GM12878 (cell line): ENCODE data around the gene STXBP4. TPM values are rescaled to one million over a fixed set of nuclear protein-coding genes. Genes with fewer than 3 reads are reported as not detected.

Source experiments
- ATAC-seq: fragments of 200-7000 bp; cut with Tn5 transposase; 3 replicates; pipeline ENCODE4 v1.9.1; 2020; ENCODE audit warnings: mild to moderate bottlenecking, moderate library complexity
- BruUV-seq: library from RNA; stranded (reverse); fragments of 400-500 nt; replicated peaks from 2 replicates; lab custom pipeline; 2021; lab: Mats Ljungman, UMichigan
- CTCF ChIA-PET: fragments of 300-600 bp; sonication (Branson Sonifier 250); formaldehyde crosslinking; extraction: SDS; loops from one replicate; lab custom pipeline; 2021; ENCODE audit warnings: inconsistent platforms; lab: Yijun Ruan, JAX
- POLR2A ChIA-PET: fragments of 350-600 bp; formaldehyde crosslinking; extraction: SDS; loops from one replicate; lab custom pipeline; 2021; ENCODE audit warnings: inconsistent platforms; lab: Charles Lee
- RAD21 ChIA-PET: fragments of 300-600 bp; sonication (Branson Sonifier 250); formaldehyde crosslinking; loops from one replicate; lab custom pipeline; 2023; ENCODE audit warnings: antibody characterized with exemption; ENCODE audit not compliant: unreplicated experiment; lab: Charles Lee
- SMC1A ChIA-PET: fragments of 300-600 bp; sonication (Branson Sonifier 250); formaldehyde crosslinking; loops from one replicate; lab custom pipeline; 2023; ENCODE audit not compliant: unreplicated experiment, uncharacterized antibody; lab: Charles Lee
- DNase-seq: peaks from one replicate; pipeline ENCODE4 v3.0.0-alpha.2; 2011; ENCODE audit warnings: low read depth, low spot score
- FAIRE-seq: peaks from 3 replicates; lab custom pipeline; 2011; peaks lifted over from hg19 to GRCh38; lab: Jason Lieb, UNC
- H2AFZ ChIP-seq: 2 replicates; pipeline ENCODE4 v1.6.0; 2011; ENCODE audit warnings: low read depth, low read length, control low read depth; ENCODE audit not compliant: control insufficient read depth
- H3K27ac ChIP-seq: 2 replicates; pipeline ENCODE4 v1.5.1; 2011; ENCODE audit warnings: control low read depth; ENCODE audit not compliant: control insufficient read depth, insufficient read depth
- H3K27me3 ChIP-seq, 2 experiments: replicated peaks in 1 of 2; 2 replicates each; pipeline versions ENCODE4 v1.6.0 to v1.6.1; 2011; ENCODE audit warnings: low read length in 1 of 2; ENCODE audit not compliant: control insufficient read depth in 2 of 2, insufficient read depth in 2 of 2
- H3K36me3 ChIP-seq, 2 experiments: 2 replicates each; pipeline ENCODE4 v1.5.1; 2011; ENCODE audit warnings: low read length in 1 of 2; ENCODE audit not compliant: control insufficient read depth in 2 of 2, insufficient read depth in 2 of 2
- H3K4me1 ChIP-seq: 2 replicates; pipeline ENCODE4 v1.6.1; 2011; ENCODE audit warnings: mild to moderate bottlenecking, low read length, moderate library complexity, mixed read lengths; ENCODE audit not compliant: control insufficient read depth, insufficient read depth
- H3K4me2 ChIP-seq: 2 replicates; pipeline ENCODE4 v1.6.0; 2011; ENCODE audit warnings: control low read depth; ENCODE audit not compliant: control insufficient read depth, insufficient read depth
- H3K4me3 ChIP-seq: fragments of 200-600 bp; sonication (generic); 2 replicates; pipeline ENCODE4 v1.5.1; 2016
- H3K79me2 ChIP-seq: 2 replicates; pipeline ENCODE4 v1.6.0; 2011; ENCODE audit warnings: low read length; ENCODE audit not compliant: control insufficient read depth, insufficient read depth
- H3K9ac ChIP-seq: 2 replicates; pipeline ENCODE4 v1.8.0; 2011; ENCODE audit warnings: low read length, control low read depth, mixed read lengths; ENCODE audit not compliant: control insufficient read depth, insufficient read depth
- H3K9me3 ChIP-seq: replicated peaks from 3 replicates; pipeline ENCODE4 v1.5.1; 2011; ENCODE audit warnings: mild to moderate bottlenecking, low read length; ENCODE audit not compliant: control insufficient read depth, insufficient read depth
- H4K20me1 ChIP-seq: 2 replicates; pipeline ENCODE4 v1.6.0; 2011; ENCODE audit not compliant: control insufficient read depth, insufficient read depth
- CHD2 ChIP-seq: IDR thresholded peaks from 2 replicates; pipeline ENCODE4 v1.6.1; 2011; ENCODE audit warnings: low read depth, low read length, improper control_type of control experiment, borderline replicate concordance
- CTCF ChIP-seq, 3 experiments: IDR thresholded peaks in 2 of 3; conservative IDR thresholded peaks in 1 of 3; 2 replicates each; pipeline ENCODE4 v1.5.1; 2011; ENCODE audit warnings: low read depth in 3 of 3, low read length in 3 of 3, mild to moderate bottlenecking in 3 of 3, control low read depth in 2 of 3, moderate library complexity in 2 of 3, inconsistent platforms in 1 of 3, mixed read lengths in 1 of 3; ENCODE audit not compliant: control insufficient read depth in 2 of 3, insufficient read depth in 1 of 3; ENCODE audit errors: extremely low read depth in 1 of 3
- JUNB ChIP-seq: IDR thresholded peaks from 2 replicates; pipeline ENCODE4 v1.6.1; 2016; ENCODE audit warnings: antibody characterized with exemption, mild to moderate bottlenecking
- SREBF2 ChIP-seq: IDR thresholded peaks from 2 replicates; pipeline ENCODE4 v1.6.1; 2012; ENCODE audit warnings: mild to moderate bottlenecking, low read length
- ZNF207 ChIP-seq: fragments of 450-650 bp; IDR thresholded peaks from 2 replicates; pipeline ENCODE4 v1.6.1; 2014; ENCODE audit warnings: antibody characterized with exemption, mild to moderate bottlenecking, borderline replicate concordance
- WGBS: methylation state at CpG from one replicate; pipeline ENCODE4 v1.1.6; 2016; ENCODE audit warnings: low lambda C conversion rate; ENCODE audit not compliant: insufficient replicate concordance, insufficient coverage; ENCODE audit errors: missing lambda C conversion rate; 5-methylcytosine and 5-hydroxymethylcytosine counted together
- in situ Hi-C: fragments of 300-500 bp; cut with MboI; formaldehyde crosslinking; loops from 9 replicates; pipeline ENCODE4 v1.14.3; 2018; ENCODE audit warnings: mixed read lengths
- intact Hi-C: fragments of 100-400 bp; cut with micrococcal nuclease; formaldehyde crosslinking; loops from one replicate; pipeline ENCODE4 v1.14.2; 2022; ENCODE audit not compliant: unreplicated experiment
- polyA plus RNA-seq, 11 experiments: library from polyadenylated mRNA; depleted of rRNA in 4 of 11; unstranded in 6 of 11; stranded (reverse) in 5 of 11; fragments of >200 nt; fragmentation: Nextera tagmentation in 4 of 11; fragmentation: Illumina TruSeq in 1 of 11; extraction: Ambion mirVana in 4 of 11; extraction: Trizol in 1 of 11; gene quantifications; 1 replicate in 1 of 11; 2 replicates in 10 of 11; pipeline versions ENCODE4 v1.2.1 to v1.2.3, GENCODE V29; 2011 to 2016; ENCODE audit warnings: inconsistent platforms in 2 of 11, missing spikeins in 2 of 11, low read depth in 1 of 11
- total RNA-seq, 4 experiments: library from RNA; depleted of rRNA in 3 of 4; stranded (reverse); fragments of >200 nt in 3 of 4; fragmentation: Illumina TruSeq in 1 of 4; extraction: Trizol in 1 of 4; gene quantifications; 2 replicates each; pipeline versions ENCODE4 v1.2.1 to v1.2.3, GENCODE V29; 2013 to 2021
- TF ChIP-seq, protein P1 (sequence below): fragments of 450-650 bp; IDR thresholded peaks from 2 replicates; pipeline ENCODE4 v1.6.1; 2016; ENCODE audit warnings: mild to moderate bottlenecking, moderate library complexity, borderline replicate concordance

STXBP4 gene
- total and polyA plus RNA-seq, 10 of the 15 experiments (the other 5 are each of a cell fraction or from before 2014, with no cell fraction given): 4.3 to 11.0 (median 6.7) TPM

- H3K9ac ChIP-seq: no peak overlapping the region
- no peaks in the 10 kb centered on the region for H4K20me1 ChIP-seq
- TF ChIP-seq, protein P1, sequence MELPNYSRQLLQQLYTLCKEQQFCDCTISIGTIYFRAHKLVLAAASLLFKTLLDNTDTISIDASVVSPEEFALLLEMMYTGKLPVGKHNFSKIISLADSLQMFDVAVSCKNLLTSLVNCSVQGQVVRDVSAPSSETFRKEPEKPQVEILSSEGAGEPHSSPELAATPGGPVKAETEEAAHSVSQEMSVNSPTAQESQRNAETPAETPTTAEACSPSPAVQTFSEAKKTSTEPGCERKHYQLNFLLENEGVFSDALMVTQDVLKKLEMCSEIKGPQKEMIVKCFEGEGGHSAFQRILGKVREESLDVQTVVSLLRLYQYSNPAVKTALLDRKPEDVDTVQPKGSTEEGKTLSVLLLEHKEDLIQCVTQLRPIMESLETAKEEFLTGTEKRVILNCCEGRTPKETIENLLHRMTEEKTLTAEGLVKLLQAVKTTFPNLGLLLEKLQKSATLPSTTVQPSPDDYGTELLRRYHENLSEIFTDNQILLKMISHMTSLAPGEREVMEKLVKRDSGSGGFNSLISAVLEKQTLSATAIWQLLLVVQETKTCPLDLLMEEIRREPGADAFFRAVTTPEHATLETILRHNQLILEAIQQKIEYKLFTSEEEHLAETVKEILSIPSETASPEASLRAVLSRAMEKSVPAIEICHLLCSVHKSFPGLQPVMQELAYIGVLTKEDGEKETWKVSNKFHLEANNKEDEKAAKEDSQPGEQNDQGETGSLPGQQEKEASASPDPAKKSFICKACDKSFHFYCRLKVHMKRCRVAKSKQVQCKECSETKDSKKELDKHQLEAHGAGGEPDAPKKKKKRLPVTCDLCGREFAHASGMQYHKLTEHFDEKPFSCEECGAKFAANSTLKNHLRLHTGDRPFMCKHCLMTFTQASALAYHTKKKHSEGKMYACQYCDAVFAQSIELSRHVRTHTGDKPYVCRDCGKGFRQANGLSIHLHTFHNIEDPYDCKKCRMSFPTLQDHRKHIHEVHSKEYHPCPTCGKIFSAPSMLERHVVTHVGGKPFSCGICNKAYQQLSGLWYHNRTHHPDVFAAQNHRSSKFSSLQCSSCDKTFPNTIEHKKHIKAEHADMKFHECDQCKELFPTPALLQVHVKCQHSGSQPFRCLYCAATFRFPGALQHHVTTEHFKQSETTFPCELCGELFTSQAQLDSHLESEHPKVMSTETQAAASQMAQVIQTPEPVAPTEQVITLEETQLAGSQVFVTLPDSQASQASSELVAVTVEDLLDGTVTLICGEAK: no peak
- TF ChIP-seq CHD2: no peak
- TF ChIP-seq CTCF (IDR thresholded peaks at IDR 0.05 in 2 of 3, conservative IDR thresholded peaks at IDR 0.05 in 1 of 3; ENCODE audit: control insufficient read depth in 2 of 3, extremely low read depth in 1 of 3, insufficient read depth in 1 of 3, low read depth in 3 of 3, low read length in 3 of 3): no peak
- no peak for TF ChIP-seq SREBF2
- no peak for TF ChIP-seq JUNB
- no peak for TF ChIP-seq ZNF207
- TF ChIP-seq, all 136 proteins: peak for 0
- WGBS: 45% methylated on average over 2 of the region's 2 CpGs
- DNase-seq (no peak), FAIRE-seq (no peak), ATAC-seq (no peak)
- peaks cover 1% of the 10 kb centered on the region; the same call in 1 of the 2 replicates for H3K4me1 ChIP-seq
- intact Hi-C loops (no loop called here), in situ Hi-C loops (no loop called here)
- no peaks in the 10 kb centered on the region; the same call in 2 of the 3 replicates for H3K9me3 ChIP-seq
- H3K27ac ChIP-seq: no peak overlapping the region
- H3K79me2 ChIP-seq: no peaks in the 10 kb centered on the region
- CTCF ChIA-PET: interaction anchor here (0.5 to 1.0 kb wide), 3 partner anchors 8 to 122 kb away, joined by 3 read pairs; no protein-coding TSS in a partner anchor
- RAD21 ChIA-PET: no interaction called here
- SMC1A ChIA-PET: interaction anchor here (0.9 to 1.3 kb wide), 3 partner anchors 10 to 198 kb away, joined by 3 read pairs; no protein-coding TSS in a partner anchor
- H3K27me3 ChIP-seq: no peaks in the 10 kb centered on the region
- H3K4me3 ChIP-seq: no peak overlapping the region
- H3K4me2 ChIP-seq: no peak overlapping the region
- H3K36me3 ChIP-seq: no peaks in the 10 kb centered on the region
- BruUV-seq: no TSS peak
- H2AFZ ChIP-seq: no peak overlapping the region
- POLR2A ChIA-PET: no interaction called here
Measured at GRCh38 chr17:55177855-55178217, 209.3 kb downstream of the STXBP4 start.
